Raji (cell line): ENCODE results near the gene EML1.

Experiments used
- POLR2A ChIP-seq: IDR thresholded peaks from 2 replicates; pipeline ENCODE4 v1.6.1; 2011; ENCODE audit warnings: low read depth, low read length, control low read depth; ENCODE audit not compliant: insufficient read depth

EML1 gene

GRCh38 chr14:99793213-99794150 is at the start of gene EML1:
EML1 (plus strand) TSS chr14:99793413; CDS start chr14:99793477, 64 bp downstream.
- TF ChIP-seq POLR2A = no peak

GRCh38 chr14:99744199-99744872 is 48.9 kb upstream of the EML1 start:
- no peak for TF ChIP-seq POLR2A

GRCh38 chr14:99744873-99745224 is 48.4 kb upstream of the EML1 start:
- TF ChIP-seq POLR2A = no peak

- no peak for TF ChIP-seq POLR2A
Measured at GRCh38 chr14:99745307-99745951, 47.8 kb upstream of the EML1 start.

GRCh38 chr14:99747167-99747566 is 46.0 kb upstream of the EML1 start:
- no peak for TF ChIP-seq POLR2A

GRCh38 chr14:99747582-99748330 is 45.5 kb upstream of the EML1 start:
- TF ChIP-seq POLR2A = no peak

- TF ChIP-seq POLR2A = no peak
Measured at GRCh38 chr14:99748529-99748928, 44.7 kb upstream of the EML1 start.

- TF ChIP-seq POLR2A = no peak
Measured at GRCh38 chr14:99749142-99749541, 44.1 kb upstream of the EML1 start.

GRCh38 chr14:99749763-99750715 is 43.2 kb upstream of the EML1 start:
- no peak for TF ChIP-seq POLR2A

GRCh38 chr14:99750746-99751450 is 42.3 kb upstream of the EML1 start:
- no peak for TF ChIP-seq POLR2A

- TF ChIP-seq POLR2A = no peak
Measured at GRCh38 chr14:99751539-99752485, 41.4 kb upstream of the EML1 start.

- no peak for TF ChIP-seq POLR2A
Measured at GRCh38 chr14:99752486-99753121, 40.6 kb upstream of the EML1 start.
